ENCODE results near the gene RHOBTB3. TPM values are rescaled to one million over a fixed set of nuclear protein-coding genes. Genes with fewer than 3 reads are reported as not detected.

The RHOBTB3 gene
- total RNA-seq, 3 donors from 2014 or later = 56.5 to 85.2 (median 60.4) TPM

DNA sequence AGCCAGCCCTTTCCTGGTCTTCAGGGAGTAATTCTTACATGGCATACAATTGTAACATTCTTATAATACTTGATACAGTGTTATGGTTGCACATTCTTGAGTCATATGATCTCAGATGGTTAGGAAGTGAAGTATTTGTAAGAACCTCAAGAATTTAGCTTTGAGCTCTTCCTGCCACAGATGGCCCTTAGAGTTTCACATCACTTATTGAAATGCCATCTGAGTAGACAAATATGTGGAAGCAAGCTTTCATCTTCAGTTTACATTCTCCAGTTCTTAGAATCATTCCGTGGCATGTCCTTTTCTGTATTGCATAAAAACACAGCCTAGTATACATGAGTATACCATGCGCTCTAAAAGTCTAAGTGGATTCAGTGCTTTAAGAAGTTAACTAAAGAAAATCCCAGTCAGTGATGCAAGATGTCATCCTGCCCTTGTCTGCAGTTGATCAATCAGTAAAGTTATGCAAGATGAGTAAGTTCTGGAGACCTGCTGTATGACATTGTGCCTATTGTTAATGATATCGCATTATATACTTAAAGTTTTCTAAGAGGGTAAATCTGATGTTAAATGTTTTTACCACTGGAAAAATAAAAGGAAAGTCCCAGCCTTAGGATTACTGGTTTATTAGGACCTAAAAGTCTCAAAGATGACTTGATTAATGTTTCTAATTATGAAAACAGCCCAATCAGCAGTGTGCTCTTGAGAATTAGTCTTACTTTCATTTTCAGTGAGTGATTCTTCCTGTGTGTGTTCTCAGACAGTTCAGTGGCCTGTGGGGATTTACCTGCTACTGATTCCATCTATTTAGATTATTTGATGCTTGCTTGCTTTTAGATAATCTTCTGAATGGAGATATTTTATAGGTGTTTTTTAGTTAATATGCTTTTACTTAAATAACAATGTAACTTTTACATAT, 29.4 kb downstream of the RHOBTB3 start:
- Histone ChIP-seq H3K9me3 (no peaks in the 10 kb centered on the region), H3K4me3 (no peak overlapping the region), H3K4me1 (ENCODE audit: low read depth) (peaks cover 25% of the 10 kb centered on the region), H3K36me3 (ENCODE audit: low read depth) (no peaks in the 10 kb centered on the region)
- intact Hi-C loops (cut with DNase I, micrococcal nuclease) = no loop called here
- TF ChIP-seq, protein P1, sequence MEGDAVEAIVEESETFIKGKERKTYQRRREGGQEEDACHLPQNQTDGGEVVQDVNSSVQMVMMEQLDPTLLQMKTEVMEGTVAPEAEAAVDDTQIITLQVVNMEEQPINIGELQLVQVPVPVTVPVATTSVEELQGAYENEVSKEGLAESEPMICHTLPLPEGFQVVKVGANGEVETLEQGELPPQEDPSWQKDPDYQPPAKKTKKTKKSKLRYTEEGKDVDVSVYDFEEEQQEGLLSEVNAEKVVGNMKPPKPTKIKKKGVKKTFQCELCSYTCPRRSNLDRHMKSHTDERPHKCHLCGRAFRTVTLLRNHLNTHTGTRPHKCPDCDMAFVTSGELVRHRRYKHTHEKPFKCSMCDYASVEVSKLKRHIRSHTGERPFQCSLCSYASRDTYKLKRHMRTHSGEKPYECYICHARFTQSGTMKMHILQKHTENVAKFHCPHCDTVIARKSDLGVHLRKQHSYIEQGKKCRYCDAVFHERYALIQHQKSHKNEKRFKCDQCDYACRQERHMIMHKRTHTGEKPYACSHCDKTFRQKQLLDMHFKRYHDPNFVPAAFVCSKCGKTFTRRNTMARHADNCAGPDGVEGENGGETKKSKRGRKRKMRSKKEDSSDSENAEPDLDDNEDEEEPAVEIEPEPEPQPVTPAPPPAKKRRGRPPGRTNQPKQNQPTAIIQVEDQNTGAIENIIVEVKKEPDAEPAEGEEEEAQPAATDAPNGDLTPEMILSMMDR (IDR thresholded peaks at IDR 0.05) = no peak
- DNase-seq (no peak), ATAC-seq (peak; percentile 70)

DNA sequence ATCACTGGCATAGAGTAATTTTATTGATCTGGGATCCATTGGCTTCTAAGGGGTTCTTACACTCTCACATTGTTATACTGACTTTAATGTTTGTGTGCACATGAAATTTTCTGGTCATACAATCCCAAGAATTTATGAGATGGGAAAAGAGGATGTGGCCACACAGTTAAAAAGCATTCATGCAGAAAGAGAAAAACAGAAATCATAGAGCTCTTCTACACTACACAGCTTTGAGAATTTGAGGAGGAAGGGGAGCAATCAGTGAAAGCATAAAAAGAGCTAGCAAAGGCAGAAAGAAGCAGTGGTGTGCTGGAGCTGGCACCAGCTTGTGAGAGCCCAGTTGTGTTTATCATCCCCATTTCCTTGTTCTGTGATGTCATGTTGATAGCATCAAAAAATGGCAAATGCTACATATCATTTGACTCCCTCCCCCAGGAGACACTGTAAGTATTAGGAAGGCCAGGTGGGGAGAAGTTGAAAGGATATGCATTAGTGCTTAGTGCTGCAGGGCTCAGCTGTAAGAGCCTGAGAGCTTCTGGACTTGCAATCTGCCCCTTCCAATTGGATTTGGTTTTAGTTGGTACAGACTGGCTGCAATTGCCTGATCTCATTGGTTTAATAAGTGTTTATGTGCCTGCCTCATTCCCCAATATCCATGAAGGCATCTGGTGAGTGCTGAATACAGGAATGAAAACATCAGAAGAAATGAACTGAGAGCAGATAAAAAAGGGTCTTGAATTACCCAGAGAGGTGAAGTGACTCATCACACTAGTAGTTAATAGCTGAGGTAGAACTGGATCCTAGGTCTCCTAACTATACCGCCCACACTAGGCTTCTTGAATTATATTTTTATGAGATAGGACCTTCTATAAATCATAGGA, 30.9 kb downstream of the RHOBTB3 start:
- no peak for DNase-seq
- TF ChIP-seq, protein P1 (IDR thresholded peaks at IDR 0.05) = no peak
- no peak for ATAC-seq
- Histone ChIP-seq H3K36me3 (ENCODE audit: low read depth) (no peaks in the 10 kb centered on the region), H3K4me1 (ENCODE audit: low read depth) (peaks cover 25% of the 10 kb centered on the region), H3K4me3 (no peak overlapping the region), H3K9me3 (no peaks in the 10 kb centered on the region)
- intact Hi-C loops (cut with DNase I, micrococcal nuclease) = no loop called here

DNA sequence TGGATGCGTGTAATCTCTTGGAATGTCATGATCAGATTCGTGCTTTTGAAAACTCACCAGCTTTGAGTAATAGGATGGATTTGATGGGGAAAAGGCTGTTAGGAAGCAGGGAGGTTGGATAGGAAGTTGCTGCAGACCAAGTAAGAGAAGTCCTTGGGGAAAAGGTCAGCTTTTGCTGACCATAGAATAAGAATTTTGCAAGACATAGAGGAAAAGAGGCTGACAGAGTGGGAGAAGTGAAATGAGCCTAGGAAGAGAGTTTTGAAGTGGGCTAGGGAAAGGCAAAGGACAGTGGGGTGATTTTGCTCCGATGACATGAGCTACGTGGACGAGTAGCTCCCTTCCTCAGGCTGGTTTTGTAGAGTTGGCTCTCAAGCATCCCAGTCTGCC, 31.5 kb downstream of the RHOBTB3 start:
- no peak for ATAC-seq
- H3K9me3 ChIP-seq = no peaks in the 10 kb centered on the region
- no peak overlapping the region for H3K4me3 ChIP-seq
- no peaks in the 10 kb centered on the region for H3K36me3 ChIP-seq (ENCODE audit: low read depth)
- H3K4me1 ChIP-seq (ENCODE audit: low read depth) = peaks cover 25% of the 10 kb centered on the region
- DNase-seq = no peak
- intact Hi-C loops (cut with DNase I, micrococcal nuclease) = no loop called here
- TF ChIP-seq, protein P1 (IDR thresholded peaks at IDR 0.05) = no peak

DNA sequence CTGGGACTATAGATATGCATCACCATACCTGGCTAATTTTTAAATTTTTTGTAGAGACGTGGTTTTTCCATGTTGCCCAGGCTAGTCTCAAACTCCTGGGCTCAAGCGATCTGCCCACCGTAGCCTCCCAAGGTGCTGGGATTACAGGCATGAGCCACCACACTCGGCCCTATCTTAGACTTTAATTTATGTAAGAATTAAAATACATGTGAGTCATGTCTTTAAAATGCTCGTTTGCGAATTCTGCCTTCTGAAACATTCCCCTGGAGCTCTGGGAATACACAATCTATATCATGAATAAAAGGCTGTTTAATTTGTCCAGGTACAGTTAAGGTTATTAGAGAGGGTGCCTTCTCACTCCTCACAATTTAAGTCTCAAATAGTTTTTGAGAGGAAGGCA, 32.8 kb downstream of the RHOBTB3 start:
- DNase-seq (no peak), ATAC-seq (no peak)
- Histone ChIP-seq H3K9me3 (no peaks in the 10 kb centered on the region), H3K4me1 (ENCODE audit: low read depth) (peaks cover 23% of the 10 kb centered on the region), H3K36me3 (ENCODE audit: low read depth) (no peaks in the 10 kb centered on the region), H3K4me3 (no peak overlapping the region)
- TF ChIP-seq, protein P1 (IDR thresholded peaks at IDR 0.05) = no peak
- intact Hi-C loops (cut with DNase I, micrococcal nuclease) = no loop called here

DNA sequence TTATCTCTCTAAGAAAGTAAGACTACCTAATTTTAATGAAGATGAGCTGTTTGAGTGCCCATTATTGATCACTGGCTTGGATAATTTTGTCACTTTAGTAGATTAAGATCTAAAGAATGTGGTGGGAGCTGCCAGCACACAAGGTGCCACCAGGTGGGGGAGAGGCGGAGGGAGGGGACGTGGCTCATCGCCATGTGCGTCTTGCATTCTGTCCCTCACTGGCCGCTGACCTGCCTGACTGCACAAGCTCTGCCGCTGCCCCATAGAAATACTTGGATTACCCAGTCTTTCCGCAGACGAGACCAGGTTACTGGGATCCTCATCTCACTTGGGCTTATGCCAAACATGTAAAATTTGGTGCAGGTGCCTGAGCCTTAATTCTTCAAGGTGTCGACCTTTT, 37.6 kb downstream of the RHOBTB3 start:
- intact Hi-C loops (cut with DNase I, micrococcal nuclease) = no loop called here
- Histone ChIP-seq H3K4me3 (no peak overlapping the region), H3K36me3 (ENCODE audit: low read depth) (no peaks in the 10 kb centered on the region), H3K4me1 (ENCODE audit: low read depth) (no peaks in the 10 kb centered on the region), H3K9me3 (no peaks in the 10 kb centered on the region)
- no peak for ATAC-seq
- TF ChIP-seq, protein P1 (IDR thresholded peaks at IDR 0.05) = no peak
- no peak for DNase-seq

Data from mucosa of descending colon (tissue), 3 donors.